NCI-H774 (cell line): ENCODE measurements around the gene MYO10.
A peak's percentile ranks its signal among the peaks of the same experiment; 100 is the strongest.
"Not testable (repeated sequence)": the region's sequence is repeated elsewhere in the genome, so short reads cannot be mapped to it uniquely, and the experiment has no call there.

ENCODE experiments used
- DNase-seq: peaks from one replicate; lab custom pipeline; 2025; lab: John Stamatoyannopoulos, UW

The MYO10 gene

GRCh38 chr5:16668631-16669030 is 267.5 kb downstream of the MYO10 start:
- no peak for DNase-seq

DNA sequence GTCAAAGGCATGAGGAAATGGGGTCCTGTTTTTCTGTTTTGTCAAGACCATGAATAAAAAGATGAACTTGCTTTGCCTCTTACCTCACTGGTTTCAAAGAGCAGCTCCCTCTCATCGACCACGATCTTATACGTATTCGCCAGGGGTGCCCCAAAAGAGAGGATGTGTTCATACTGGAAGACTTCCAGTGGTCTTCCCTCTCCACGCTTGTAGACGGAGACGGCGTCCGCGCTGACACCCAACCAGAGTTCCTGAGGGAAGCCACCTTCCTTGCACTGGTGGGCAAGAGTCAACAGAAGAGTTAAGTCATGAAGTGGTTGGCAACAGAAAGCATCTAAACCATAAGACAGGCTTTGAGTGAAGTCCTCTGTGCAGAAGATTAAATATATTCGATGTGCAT is 267.9 kb downstream of the MYO10 start:
- DNase-seq, result no peak

GRCh38 chr5:16666883-16667398 is 269.1 kb downstream of the MYO10 start:
- DNase-seq, result peak; percentile 27

DNA sequence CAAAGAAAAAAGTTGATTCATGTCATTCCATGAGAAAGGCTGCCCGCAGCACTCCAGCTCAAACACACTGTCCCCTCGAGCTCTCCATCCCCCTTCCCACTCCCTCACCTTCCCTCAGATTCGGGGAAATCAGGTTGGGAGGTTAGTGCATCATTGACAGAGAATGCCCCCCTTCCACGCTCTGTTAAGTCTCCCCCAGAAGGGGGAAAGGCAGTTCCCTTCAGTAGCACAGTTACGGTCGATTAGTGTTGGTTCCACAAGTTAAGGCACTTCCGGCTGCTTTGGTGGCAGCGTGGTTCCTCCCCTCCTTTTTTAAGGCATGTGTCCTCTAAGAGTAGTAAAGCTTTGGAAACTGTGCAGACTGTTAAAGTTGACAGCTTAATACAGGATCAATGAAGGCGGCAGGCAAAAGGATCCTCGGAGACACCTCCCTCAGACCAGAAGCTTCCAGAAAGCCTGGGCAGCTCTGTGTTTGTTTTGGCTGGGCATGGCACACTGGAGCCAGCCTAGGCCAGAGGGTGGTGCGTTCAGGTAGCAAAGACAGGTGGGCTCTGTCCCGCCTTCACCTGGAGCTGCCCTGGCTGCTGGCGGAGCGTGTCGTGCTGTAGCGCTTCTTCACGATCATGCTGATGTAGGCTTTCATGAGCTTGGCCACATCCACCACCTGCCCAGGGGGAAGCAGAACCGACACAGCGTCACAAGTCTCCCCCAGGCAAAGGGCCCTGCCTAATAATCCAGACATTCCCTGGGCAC is 269.8 kb downstream of the MYO10 start:
- no peak for DNase-seq

GRCh38 chr5:16665601-16666000 is 270.5 kb downstream of the MYO10 start:
- DNase-seq, result no peak

GRCh38 chr5:16664368-16664767 is 271.7 kb downstream of the MYO10 start:
- DNase-seq, result no peak

- no peak for DNase-seq
These were observed 272.2 kb downstream of the MYO10 start for GRCh38 chr5:16663840-16664239.

DNA sequence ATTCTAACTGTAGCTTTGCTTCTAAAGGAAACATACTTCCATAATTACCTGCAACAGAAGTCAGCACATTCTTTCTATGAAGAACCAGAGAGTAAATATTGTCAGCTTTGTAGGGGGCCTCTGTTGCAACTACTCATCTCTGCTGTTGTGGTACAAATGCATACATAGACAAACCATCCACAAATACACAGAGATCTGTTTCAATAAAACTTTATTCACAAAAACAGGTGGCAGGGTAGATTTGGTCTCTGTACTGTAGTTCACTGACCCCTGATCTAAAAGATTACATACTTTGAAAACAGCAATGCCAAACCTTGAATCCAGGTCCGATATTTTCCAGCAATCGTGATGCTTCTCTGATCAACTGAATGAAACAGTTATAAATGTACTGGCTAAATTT is 274.4 kb downstream of the MYO10 start:
- DNase-seq, result no peak

GRCh38 chr5:16660982-16661381 is 275.1 kb downstream of the MYO10 start:
- DNase-seq, result no peak

DNA sequence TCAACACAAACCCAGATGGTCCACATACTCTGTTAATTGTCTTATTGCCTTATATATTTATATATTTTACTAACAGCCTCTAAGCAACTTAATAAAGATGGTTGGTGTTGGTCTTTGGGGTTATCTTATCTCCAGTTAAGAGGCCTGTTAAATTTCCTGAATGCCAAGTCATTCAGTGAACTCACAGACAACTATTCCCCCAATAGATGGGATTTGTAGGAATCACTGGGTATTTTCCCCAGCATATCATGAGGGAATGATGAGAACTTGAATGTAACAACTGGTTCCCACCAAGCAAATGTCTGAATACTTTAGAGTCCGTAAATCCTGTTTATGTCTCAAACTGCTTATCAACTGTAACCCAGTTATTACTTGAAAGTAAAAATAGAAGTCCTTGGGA is 276.6 kb downstream of the MYO10 start:
- DNase-seq, result no peak

DNA sequence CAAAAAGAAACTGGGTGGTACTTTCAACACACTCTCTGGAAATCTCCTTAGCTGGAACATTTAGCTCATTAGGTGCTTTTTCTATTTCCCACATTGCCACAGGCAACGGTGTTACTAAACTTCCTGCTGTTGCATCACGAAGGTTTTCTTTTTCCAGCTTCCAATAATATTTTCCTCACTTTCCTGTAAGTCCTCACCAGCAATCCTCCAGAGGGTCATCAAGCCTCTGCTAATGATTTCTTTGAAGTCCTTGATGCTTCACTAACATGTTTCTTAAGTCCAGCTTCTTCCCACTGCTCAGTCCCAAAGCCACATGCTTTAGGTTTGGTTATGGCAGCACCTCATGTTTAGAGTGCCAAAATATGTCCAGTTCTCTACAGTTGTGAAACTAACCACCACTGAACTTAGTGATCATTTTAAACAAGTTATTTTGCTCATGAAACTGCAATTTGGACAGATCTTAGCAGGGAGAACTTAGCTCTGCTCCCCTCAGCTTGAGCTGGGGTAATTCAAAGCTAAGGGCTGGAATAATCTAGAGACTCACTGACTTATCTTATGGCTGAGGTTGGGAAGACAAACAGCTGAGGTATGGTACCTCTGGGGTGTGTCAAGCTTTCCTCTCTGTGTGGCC is 279.4 kb downstream of the MYO10 start:
- no peak for DNase-seq

DNA sequence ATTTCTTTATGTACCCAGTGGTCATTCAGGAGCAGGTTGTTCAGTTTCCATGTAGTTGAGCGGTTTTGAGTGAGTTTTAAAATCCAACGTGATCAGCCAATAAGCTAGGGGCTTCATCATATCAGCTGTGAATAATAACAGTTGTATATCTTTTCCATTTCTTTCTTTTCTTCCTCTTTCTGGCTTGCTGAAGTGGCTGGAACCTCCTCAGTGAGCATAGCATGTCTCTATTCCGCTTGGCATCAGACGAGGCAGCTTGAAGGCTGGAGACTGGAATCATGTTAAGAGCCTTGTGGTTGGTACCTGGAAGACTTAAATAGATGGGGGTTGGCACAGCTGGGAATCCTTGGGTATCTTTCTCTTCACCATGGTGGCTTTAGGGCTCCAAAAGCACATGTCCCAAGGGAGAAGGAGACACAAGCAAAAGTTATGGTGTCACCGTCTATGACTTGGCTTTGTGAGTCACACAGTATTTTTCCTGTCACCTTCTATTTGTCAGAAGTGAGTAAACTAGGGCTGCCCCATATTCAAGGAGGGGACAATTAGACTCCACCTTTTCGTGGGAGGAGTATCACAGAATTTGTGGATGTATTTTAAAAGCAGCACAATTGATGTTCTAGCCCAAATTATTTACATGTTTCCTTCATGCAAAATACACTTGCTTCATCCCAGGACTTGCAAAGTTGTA is 281.3 kb downstream of the MYO10 start:
- no peak for DNase-seq

- not testable (repeated sequence) for DNase-seq
These were observed 287.3 kb downstream of the MYO10 start for GRCh38 chr5:16648739-16649138.

DNA sequence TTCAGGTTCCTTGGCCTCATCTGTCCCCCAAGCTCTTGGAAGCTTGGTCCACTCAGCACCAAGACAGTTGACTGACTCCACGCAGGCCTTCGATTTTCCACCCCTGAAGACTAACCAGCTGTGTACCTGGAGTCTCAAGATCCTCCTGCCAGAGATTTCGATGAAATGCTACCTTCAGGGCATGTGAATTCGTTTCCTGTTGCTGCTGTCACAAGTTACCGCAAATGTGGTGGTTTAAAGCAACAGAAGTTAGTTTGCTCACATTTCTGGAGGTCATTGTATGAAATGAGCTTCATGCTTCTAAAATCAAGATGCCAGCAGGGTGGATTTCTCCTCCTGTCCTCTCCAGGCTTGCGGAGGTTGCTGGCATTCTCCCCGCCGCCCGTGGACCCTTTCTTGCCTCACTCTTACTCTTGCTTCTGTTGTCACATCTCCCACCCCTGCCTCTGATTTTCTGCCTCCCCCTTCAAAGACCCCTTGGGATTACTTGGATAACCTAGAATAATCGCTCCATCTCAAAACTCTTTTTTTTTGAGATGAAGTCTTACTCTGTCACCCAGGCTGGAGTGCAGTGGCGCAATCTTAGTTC is 291.7 kb downstream of the MYO10 start:
- DNase-seq, result no peak

- no peak for DNase-seq
These were observed 293.2 kb downstream of the MYO10 start for GRCh38 chr5:16642867-16643266.

- no peak for DNase-seq
These were observed 296.9 kb downstream of the MYO10 start for GRCh38 chr5:16639206-16639605.

DNA sequence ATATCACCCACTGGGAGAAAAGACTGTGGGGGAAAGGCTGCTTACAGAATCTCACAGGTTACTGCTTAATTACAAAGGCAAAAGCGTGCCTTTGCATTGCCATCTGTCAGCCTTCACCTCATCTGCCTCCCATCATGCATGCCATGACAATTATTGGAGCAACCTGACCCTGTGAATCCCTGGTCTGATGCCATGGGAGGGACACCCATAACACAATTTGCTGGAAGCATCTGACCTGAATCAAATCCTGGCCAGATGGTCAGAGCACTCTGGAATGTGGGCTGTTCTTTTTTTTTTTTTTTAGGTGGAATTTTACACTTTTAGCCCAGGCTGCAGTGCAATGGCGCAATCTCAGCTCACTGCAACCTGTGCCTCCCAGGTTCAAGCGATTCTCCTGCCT is 307.7 kb downstream of the MYO10 start:
- DNase-seq, result no peak

DNA sequence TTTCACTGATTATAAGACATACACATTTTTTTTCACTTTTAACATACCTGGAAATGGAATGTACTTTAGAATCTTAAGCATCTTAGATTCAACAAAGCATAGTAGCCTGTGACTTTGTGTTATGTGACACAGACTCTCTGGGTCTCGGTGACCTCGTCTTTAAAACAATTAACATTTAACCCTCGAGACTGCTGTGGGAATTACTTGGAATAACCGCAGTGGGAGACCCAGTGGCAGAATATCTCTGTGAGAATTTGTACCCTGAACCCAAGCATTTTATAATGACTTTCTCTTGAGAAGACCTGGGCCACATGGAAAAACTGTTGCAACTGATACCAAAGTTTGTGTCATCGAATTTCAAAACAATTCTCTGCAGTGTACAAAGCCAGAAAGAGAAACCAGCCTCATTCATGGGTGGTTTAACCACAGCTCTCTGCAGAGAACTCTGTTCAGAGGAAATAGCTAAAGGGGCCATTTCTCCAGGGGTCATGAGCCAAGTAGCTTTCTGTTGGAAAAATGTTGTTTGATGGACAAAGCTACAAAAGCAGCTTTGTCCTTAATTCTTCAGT is 309.3 kb downstream of the MYO10 start:
- DNase-seq, result no peak

- DNase-seq, result no peak
These were observed 311.0 kb downstream of the MYO10 start for GRCh38 chr5:16625096-16625495.

GRCh38 chr5:16619136-16619535 is 317.0 kb downstream of the MYO10 start:
- no peak for DNase-seq

DNA sequence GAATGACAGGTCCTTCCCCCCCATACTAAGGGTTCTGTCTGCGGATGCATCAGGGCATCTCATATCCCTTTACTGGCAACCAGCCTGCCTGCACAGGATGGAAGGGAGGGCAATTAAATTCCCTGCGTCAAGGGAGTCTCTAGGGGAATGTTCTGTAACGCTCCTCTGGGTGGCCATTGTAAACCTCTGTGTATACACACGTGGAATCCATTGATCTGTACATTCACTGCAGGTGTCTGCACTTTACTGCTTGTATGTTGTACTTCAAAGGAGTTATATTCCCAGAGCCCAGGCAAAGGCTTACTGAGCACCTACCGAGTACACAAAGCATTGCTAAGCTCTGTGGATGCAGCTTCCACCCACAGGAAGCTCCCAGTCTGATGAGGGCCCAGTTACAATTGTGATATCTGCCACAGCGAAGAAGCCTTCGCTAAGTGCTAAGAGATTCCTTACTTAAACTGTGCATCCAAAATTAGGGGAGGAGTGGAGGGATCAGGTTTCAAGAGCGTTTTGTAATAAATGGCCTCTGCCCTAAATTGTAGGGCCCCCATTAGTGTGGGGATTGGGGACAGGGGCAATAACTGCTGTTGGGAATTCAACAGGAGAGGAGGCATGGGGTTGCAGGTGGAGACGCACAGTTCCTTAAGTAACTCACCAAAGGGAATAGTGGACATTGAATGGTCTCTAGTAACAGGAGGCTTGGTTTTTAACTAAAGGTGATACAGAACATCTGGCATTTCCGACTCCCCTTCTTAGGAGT is 317.8 kb downstream of the MYO10 start:
- no peak for DNase-seq
